ENCODE results near the gene DISC1. TPM values are rescaled to one million over a fixed set of nuclear protein-coding genes. Genes with fewer than 3 reads are reported as not detected.

The DISC1 gene
- total RNA-seq, 1 donor from 2014 or later, result 9.5 TPM

- no peak overlapping the region for H3K27ac ChIP-seq
- TF ChIP-seq, protein P1, sequence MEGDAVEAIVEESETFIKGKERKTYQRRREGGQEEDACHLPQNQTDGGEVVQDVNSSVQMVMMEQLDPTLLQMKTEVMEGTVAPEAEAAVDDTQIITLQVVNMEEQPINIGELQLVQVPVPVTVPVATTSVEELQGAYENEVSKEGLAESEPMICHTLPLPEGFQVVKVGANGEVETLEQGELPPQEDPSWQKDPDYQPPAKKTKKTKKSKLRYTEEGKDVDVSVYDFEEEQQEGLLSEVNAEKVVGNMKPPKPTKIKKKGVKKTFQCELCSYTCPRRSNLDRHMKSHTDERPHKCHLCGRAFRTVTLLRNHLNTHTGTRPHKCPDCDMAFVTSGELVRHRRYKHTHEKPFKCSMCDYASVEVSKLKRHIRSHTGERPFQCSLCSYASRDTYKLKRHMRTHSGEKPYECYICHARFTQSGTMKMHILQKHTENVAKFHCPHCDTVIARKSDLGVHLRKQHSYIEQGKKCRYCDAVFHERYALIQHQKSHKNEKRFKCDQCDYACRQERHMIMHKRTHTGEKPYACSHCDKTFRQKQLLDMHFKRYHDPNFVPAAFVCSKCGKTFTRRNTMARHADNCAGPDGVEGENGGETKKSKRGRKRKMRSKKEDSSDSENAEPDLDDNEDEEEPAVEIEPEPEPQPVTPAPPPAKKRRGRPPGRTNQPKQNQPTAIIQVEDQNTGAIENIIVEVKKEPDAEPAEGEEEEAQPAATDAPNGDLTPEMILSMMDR (IDR thresholded peaks at IDR 0.05), result no peak
- ATAC-seq, result no peak
- DNase-seq, result no peak
- H3K36me3 ChIP-seq, result no peaks in the 10 kb centered on the region
- no peaks in the 10 kb centered on the region for H3K4me1 ChIP-seq
- H3K27me3 ChIP-seq, result no peaks in the 10 kb centered on the region
- intact Hi-C loops (cut with DNase I), result no loop called here
- no peak overlapping the region for H3K4me3 ChIP-seq
- no peaks in the 10 kb centered on the region for H3K9me3 ChIP-seq
Observed at GRCh38 chr1:231688989-231689388, 62.4 kb downstream of the DISC1 start.

DNA sequence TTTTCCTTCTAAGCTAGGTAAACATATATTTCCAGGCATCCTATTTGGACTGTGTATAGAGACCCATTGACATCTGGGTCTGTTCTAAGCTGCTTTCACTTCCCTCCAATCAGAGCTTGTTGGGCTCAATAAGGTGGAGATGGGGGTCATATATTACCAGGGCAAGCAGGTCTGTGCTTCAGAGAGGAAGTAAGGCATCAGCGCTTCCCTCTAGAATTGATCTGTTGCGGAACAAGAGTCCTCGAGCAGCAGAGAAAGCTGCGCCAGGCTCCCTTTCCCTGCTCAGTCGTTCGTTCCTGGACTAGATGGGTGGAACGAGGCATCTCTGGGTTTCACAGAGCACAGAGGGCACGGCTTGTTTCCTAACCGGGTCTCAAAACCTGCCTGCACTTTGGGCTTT, 63.5 kb downstream of the DISC1 start:
- H3K4me3 ChIP-seq, result no peak overlapping the region
- H3K27me3 ChIP-seq, result no peaks in the 10 kb centered on the region
- no peaks in the 10 kb centered on the region for H3K9me3 ChIP-seq
- TF ChIP-seq, protein P1 (IDR thresholded peaks at IDR 0.05), result no peak
- no peaks in the 10 kb centered on the region for H3K36me3 ChIP-seq
- intact Hi-C loops (cut with DNase I), result no loop called here
- ATAC-seq, result peak; percentile 51
- no peak overlapping the region for H3K27ac ChIP-seq
- DNase-seq, result no peak
- H3K4me1 ChIP-seq, result peaks cover 8% of the 10 kb centered on the region

- TF ChIP-seq, protein P1 (IDR thresholded peaks at IDR 0.05), result peak; percentile 48
- Histone ChIP-seq H3K27ac (no peak overlapping the region), H3K9me3 (no peaks in the 10 kb centered on the region), H3K4me3 (no peak overlapping the region), H3K36me3 (no peaks in the 10 kb centered on the region), H3K27me3 (no peaks in the 10 kb centered on the region), H3K4me1 (peaks cover 9% of the 10 kb centered on the region)
- intact Hi-C loops (cut with DNase I), result no loop called here
- ATAC-seq (peak; percentile 55), DNase-seq (no peak)
Observed at GRCh38 chr1:231691618-231692259, 65.1 kb downstream of the DISC1 start.

DNA sequence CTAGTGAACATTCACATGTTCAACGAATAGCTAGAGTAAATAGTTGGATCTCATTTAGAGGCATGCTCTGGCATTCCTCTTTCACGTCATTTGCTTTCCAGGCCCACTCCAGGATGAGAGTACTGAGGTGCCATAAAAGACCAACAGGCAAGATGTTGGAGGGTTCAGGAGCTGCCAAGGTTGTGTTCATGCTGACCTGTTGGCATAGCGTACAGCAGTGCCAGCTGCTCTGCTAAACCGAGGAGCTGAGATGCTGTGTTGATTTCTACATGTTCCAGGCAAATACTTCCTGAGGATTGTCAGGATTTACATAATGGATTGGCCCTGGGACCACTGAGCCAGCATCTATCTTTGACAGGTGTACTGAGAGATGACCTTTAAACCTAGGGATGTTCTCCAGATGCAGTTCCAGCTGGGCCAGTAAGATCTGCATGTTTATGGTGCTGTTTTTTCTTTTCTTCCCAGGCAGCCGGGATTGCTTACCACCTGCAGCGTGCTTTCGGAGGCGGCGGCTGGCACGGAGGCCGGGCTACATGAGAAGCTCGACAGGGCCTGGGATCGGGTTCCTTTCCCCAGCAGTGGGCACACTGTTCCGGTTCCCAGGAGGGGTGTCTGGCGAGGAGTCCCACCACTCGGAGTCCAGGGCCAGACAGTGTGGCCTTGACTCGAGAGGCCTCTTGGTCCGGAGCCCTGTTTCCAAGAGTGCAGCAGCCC, 66.9 kb downstream of the DISC1 start:
- Histone ChIP-seq H3K9me3 (no peaks in the 10 kb centered on the region), H3K27me3 (no peaks in the 10 kb centered on the region), H3K36me3 (no peaks in the 10 kb centered on the region), H3K4me1 (peaks cover 9% of the 10 kb centered on the region), H3K27ac (no peak overlapping the region), H3K4me3 (no peak overlapping the region)
- TF ChIP-seq, protein P1 (IDR thresholded peaks at IDR 0.05), result no peak
- intact Hi-C loops (cut with DNase I), result no loop called here
- no peak for DNase-seq
- ATAC-seq, result peak; percentile 24

DNA sequence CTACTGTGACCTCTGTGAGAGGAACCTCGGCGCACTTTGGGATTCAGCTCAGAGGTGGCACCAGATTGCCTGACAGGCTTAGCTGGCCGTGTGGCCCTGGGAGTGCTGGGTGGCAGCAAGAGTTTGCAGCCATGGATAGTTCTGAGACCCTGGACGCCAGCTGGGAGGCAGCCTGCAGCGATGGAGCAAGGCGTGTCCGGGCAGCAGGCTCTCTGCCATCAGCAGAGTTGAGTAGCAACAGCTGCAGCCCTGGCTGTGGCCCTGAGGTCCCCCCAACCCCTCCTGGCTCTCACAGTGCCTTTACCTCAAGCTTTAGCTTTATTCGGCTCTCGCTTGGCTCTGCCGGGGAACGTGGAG, 67.5 kb downstream of the DISC1 start:
- Histone ChIP-seq H3K9me3 (no peaks in the 10 kb centered on the region), H3K36me3 (no peaks in the 10 kb centered on the region), H3K4me1 (peaks cover 9% of the 10 kb centered on the region), H3K4me3 (no peak overlapping the region), H3K27ac (no peak overlapping the region), H3K27me3 (no peaks in the 10 kb centered on the region)
- TF ChIP-seq, protein P1 (IDR thresholded peaks at IDR 0.05), result no peak
- DNase-seq (no peak), ATAC-seq (peak; percentile 41)
- intact Hi-C loops (cut with DNase I), result no loop called here
